ENCODE results near the gene MED29. TPM values are rescaled to one million over a fixed set of nuclear protein-coding genes. Genes with fewer than 3 reads are reported as not detected.

MED29 gene
- total RNA-seq, 1 donor from 2014 or later, result 9.7 TPM

- no peak for DNase-seq
These were observed 8.5 kb downstream of the MED29 start for GRCh38 chr19:39399668-39400050.

GRCh38 chr19:39400061-39400460 is 8.9 kb downstream of the MED29 start:
- no peak for DNase-seq

GRCh38 chr19:39401070-39401548 is 9.9 kb downstream of the MED29 start:
- DNase-seq, result no peak

- DNase-seq, result peak; percentile 83
These were observed 10.6 kb downstream of the MED29 start for GRCh38 chr19:39401549-39402345.

- peak; percentile 90 for DNase-seq
These were observed 11.4 kb downstream of the MED29 start for GRCh38 chr19:39402346-39403300.

GRCh38 chr19:39403331-39404312 is 12.4 kb downstream of the MED29 start:
- DNase-seq, result peak; percentile 97

GRCh38 chr19:39405261-39405957 is 14.2 kb downstream of the MED29 start:
- no peak for DNase-seq

GRCh38 chr19:39405958-39406655 is 14.9 kb downstream of the MED29 start:
- peak; percentile 71 for DNase-seq

GRCh38 chr19:39406656-39407409 is 15.7 kb downstream of the MED29 start, which contains the start of gene ZFP36:
ZFP36 (plus strand) TSS chr19:39406847; CDS start chr19:39406905, 58 bp downstream.
- DNase-seq, result peak; percentile 82

- DNase-seq, result no peak
These were observed 16.2 kb downstream of the MED29 start for GRCh38 chr19:39407410-39407659.

- no peak for DNase-seq
These were observed 16.6 kb downstream of the MED29 start for GRCh38 chr19:39407660-39408391.

GRCh38 chr19:39408392-39409207 is 17.4 kb downstream of the MED29 start:
- DNase-seq, result no peak

GRCh38 chr19:39409208-39410016 is 18.2 kb downstream of the MED29 start:
- DNase-seq, result peak; percentile 86

- DNase-seq, result peak; percentile 78
These were observed 19.0 kb downstream of the MED29 start for GRCh38 chr19:39410017-39410830.

- no peak for DNase-seq
These were observed 19.6 kb downstream of the MED29 start for GRCh38 chr19:39410831-39411080.

GRCh38 chr19:39411081-39411831 is 20.1 kb downstream of the MED29 start:
- peak; percentile 66 for DNase-seq

All from skin of body (tissue), 2 donors.